HG03558 (cell line): ENCODE measurements around the gene LMNTD1.
"Not testable (repeated sequence)": the region's sequence is repeated elsewhere in the genome, so short reads cannot be mapped to it uniquely, and the experiment has no call there.

Experiments
- ATAC-seq: cut with Tn5 transposase; IDR thresholded peaks from one replicate; pipeline ENCODE4 v1.9.1; 2021; ENCODE audit warnings: moderate number of reproducible peaks; ENCODE audit not compliant: unreplicated experiment; ENCODE audit errors: extremely low read depth

The LMNTD1 gene

GRCh38 chr12:25436206-25437030 lies 116.7 kb downstream of the LMNTD1 start:
- ATAC-seq: no peak

GRCh38 chr12:25435431-25435830 lies 117.7 kb downstream of the LMNTD1 start:
- no peak for ATAC-seq

GRCh38 chr12:25434515-25434914 lies 118.6 kb downstream of the LMNTD1 start:
- ATAC-seq: no peak

GRCh38 chr12:25433581-25434325 lies 119.3 kb downstream of the LMNTD1 start:
- no peak for ATAC-seq

- ATAC-seq: no peak
Observed at GRCh38 chr12:25433024-25433423, 120.1 kb downstream of the LMNTD1 start.

GRCh38 chr12:25427337-25428249 lies 125.5 kb downstream of the LMNTD1 start:
- ATAC-seq: no peak

- ATAC-seq: not testable (repeated sequence)
Observed at GRCh38 chr12:25426821-25427220, 126.3 kb downstream of the LMNTD1 start.
